Retinal pigment epithelial cell (primary cell): ENCODE measurements around the gene MYOZ3.

Experiments
- DNase-seq: peaks from one replicate; pipeline ENCODE4 v3.0.0-alpha.2; 2010; ENCODE audit warnings: low read depth
- H3K4me3 ChIP-seq: 2 replicates; pipeline ENCODE4 v1.5.1; 2011; ENCODE audit warnings: mild to moderate bottlenecking, low read length, control low read depth, moderate library complexity
- TF ChIP-seq, protein P1 (sequence below): conservative IDR thresholded peaks from 2 replicates; pipeline ENCODE4 v1.5.1; 2011; ENCODE audit warnings: low read depth, low read length, control low read depth, inconsistent platforms

The MYOZ3 gene

DNA sequence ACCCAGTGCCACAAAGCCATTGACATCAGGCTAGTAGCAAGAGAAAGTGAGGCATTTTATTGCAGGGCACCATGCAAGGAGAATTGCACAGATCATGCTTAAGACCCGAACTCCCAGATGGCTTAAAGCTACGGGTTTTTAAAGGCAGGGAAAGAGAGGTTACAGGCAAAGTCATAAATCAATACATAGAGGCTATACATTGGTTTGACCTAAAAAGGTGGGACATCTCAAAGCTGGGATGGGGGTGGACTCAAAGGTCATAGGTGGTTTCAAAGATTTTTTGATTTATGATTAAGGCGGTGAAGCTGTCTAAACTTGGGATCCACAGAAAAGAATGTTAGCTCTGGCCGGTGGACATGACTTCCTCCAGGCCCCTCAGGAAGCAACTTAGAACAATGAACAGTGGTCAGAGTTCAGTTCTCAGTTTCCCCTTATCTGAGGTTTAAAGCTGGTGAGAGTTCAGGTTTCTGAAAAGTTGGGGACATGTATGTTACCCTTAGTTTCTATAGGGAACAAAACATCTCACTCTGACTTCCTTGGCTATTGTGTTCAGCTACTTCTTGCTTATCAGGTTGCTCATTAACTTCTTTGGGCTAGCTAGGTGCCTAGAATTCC lies 45.8 kb downstream of the MYOZ3 start:
- no peak for DNase-seq
- TF ChIP-seq, protein P1, sequence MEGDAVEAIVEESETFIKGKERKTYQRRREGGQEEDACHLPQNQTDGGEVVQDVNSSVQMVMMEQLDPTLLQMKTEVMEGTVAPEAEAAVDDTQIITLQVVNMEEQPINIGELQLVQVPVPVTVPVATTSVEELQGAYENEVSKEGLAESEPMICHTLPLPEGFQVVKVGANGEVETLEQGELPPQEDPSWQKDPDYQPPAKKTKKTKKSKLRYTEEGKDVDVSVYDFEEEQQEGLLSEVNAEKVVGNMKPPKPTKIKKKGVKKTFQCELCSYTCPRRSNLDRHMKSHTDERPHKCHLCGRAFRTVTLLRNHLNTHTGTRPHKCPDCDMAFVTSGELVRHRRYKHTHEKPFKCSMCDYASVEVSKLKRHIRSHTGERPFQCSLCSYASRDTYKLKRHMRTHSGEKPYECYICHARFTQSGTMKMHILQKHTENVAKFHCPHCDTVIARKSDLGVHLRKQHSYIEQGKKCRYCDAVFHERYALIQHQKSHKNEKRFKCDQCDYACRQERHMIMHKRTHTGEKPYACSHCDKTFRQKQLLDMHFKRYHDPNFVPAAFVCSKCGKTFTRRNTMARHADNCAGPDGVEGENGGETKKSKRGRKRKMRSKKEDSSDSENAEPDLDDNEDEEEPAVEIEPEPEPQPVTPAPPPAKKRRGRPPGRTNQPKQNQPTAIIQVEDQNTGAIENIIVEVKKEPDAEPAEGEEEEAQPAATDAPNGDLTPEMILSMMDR: no peak
- H3K4me3 ChIP-seq: no peak overlapping the region

DNA sequence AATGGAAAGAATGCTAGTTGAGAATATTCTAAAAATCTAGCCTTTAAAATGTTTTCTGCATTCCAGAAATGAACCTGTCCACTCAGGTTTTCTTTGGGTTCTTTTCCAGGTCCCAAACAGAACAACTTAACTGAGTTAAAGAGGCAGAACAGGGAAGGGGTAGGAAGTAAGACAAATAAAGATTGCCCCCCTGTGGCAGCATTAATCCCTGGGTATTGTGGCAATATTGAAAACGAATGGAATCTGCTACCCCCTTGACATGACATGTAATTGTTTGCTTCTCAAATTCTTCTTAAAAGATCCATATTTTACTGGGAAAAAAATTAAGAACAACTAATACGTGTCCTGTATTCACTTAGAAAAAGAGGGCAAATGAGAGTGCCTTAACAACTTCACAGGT lies 49.1 kb downstream of the MYOZ3 start:
- no peak overlapping the region for H3K4me3 ChIP-seq
- DNase-seq: no peak
- TF ChIP-seq, protein P1: peak; percentile 42

DNA sequence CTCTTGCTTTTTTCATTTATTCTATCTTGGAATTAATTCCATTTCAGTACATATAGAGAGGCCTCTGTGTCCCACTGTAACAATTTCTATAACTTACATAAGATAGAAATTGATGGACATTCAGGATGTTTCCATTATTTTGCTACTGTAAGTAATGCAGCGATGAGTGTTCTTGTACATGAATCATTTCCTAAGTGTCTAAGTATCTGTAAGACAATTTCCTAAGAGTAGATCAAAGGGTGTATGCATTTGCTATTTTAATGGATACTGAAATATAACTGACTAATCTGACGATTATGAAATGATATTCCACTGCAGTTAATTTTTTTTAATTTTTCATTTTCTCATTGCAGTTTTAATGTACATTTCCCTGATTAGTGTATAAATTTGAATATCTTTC lies 62.8 kb downstream of the MYOZ3 start:
- no peak for DNase-seq
- TF ChIP-seq, protein P1: no peak
- no peak overlapping the region for H3K4me3 ChIP-seq
